GM13976 (cell line): ENCODE data around the gene CRHR1.

Experiments used
- DNase-seq: peaks from one replicate; pipeline ENCODE4 v3.0.0; 2012; ENCODE audit warnings: low spot score
- CTCF ChIP-seq: IDR thresholded peaks from 2 replicates; pipeline ENCODE4 v1.5.1; 2012; ENCODE audit warnings: borderline replicate concordance, mild to moderate bottlenecking; ENCODE audit not compliant: insufficient read depth; ENCODE audit errors: extremely low read depth, missing control alignments, control extremely low read depth
- in situ Hi-C: fragments of 300-500 bp; cut with MboI; formaldehyde crosslinking; loops from one replicate; pipeline ENCODE4 v1.12.0; 2022; ENCODE audit warnings: low sequenced_read_pairs, mixed read lengths, inconsistent platforms; ENCODE audit not compliant: unreplicated experiment

CRHR1 gene

GRCh38 chr17:45823598-45823997, 39.5 kb downstream of the CRHR1 start:
- in situ Hi-C loops = loop anchor here (10.0 kb wide), 2 partner anchors 61 to 179 kb away; no protein-coding TSS in a partner anchor
- DNase-seq = no peak

GRCh38 chr17:45824475-45824874, 40.4 kb downstream of the CRHR1 start:
- no peak for DNase-seq
- in situ Hi-C loops = loop anchor here (10.0 kb wide), 2 partner anchors 60 to 180 kb away; no protein-coding TSS in a partner anchor
- TF ChIP-seq CTCF = no peak

More at GRCh38 chr17:45823598-45823997, 39.5 kb downstream of the CRHR1 start:
- no peak for TF ChIP-seq CTCF

- in situ Hi-C loops = loop anchor here (10.0 to 25.0 kb wide), 4 partner anchors 60 to 613 kb away; partner anchors contain the start of gene FMNL1
- DNase-seq = no peak
- TF ChIP-seq CTCF = no peak
These were observed 40.9 kb downstream of the CRHR1 start for GRCh38 chr17:45824901-45825492.

GRCh38 chr17:45825792-45826191, 41.7 kb downstream of the CRHR1 start:
- TF ChIP-seq CTCF = no peak
- no peak for DNase-seq
- in situ Hi-C loops = loop anchor here (10.0 to 25.0 kb wide), 4 partner anchors 59 to 613 kb away; partner anchors contain the start of gene FMNL1

- TF ChIP-seq CTCF = no peak
- in situ Hi-C loops = loop anchor here (10.0 to 25.0 kb wide), 4 partner anchors 58 to 615 kb away; partner anchors contain the start of gene FMNL1
- DNase-seq = no peak
These were observed 42.9 kb downstream of the CRHR1 start for GRCh38 chr17:45826919-45827588.

- in situ Hi-C loops = loop anchor here (10.0 to 25.0 kb wide), 4 partner anchors 57 to 616 kb away; partner anchors contain the start of gene FMNL1
- DNase-seq = no peak
- TF ChIP-seq CTCF = no peak
These were observed 44.1 kb downstream of the CRHR1 start for GRCh38 chr17:45828171-45828570.
